Lower lobe of right lung (tissue), 2 donors: ENCODE data around the gene PACSIN2. TPM values are rescaled to one million over a fixed set of nuclear protein-coding genes. Genes with fewer than 3 reads are reported as not detected.

Experiments used
- ATAC-seq, 2 donors: fragments of 200-7000 bp; cut with Tn5 transposase; one replicate each; pipeline ENCODE4 v1.9.1; 2020 to 2022; ENCODE audit warnings: mild to moderate bottlenecking in 2 of 2, moderate library complexity in 2 of 2
- DNase-seq: peaks from one replicate; pipeline ENCODE4 v3.0.0-alpha.2; 2020
- H3K27ac ChIP-seq: fragments of 200-600 bp; one replicate; pipeline ENCODE4 v1.8.0; 2022
- H3K27me3 ChIP-seq: fragments of 200-600 bp; one replicate; pipeline ENCODE4 v1.8.0; 2022; ENCODE audit warnings: low read depth
- H3K36me3 ChIP-seq: fragments of 200-600 bp; one replicate; pipeline ENCODE4 v1.8.0; 2022; ENCODE audit warnings: mild to moderate bottlenecking
- H3K4me1 ChIP-seq: fragments of 200-600 bp; one replicate; pipeline ENCODE4 v1.8.0; 2022
- H3K4me3 ChIP-seq: fragments of 200-600 bp; one replicate; pipeline ENCODE4 v1.8.0; 2022; ENCODE audit warnings: mild to moderate bottlenecking
- H3K9me3 ChIP-seq: fragments of 200-600 bp; one replicate; pipeline ENCODE4 v1.8.0; 2022
- intact Hi-C: fragments of 100-400 bp; cut with DNase I; formaldehyde crosslinking; loops from one replicate; pipeline ENCODE4 v1.11.0; 2022
- total RNA-seq: library from RNA; stranded (reverse); fragmentation: NEBNext Ultra II Directional; extraction: Animal tissue kit (Norgen Biotek cat#: 25700); gene quantifications from one replicate; pipeline ENCODE4 v1.2.1, GENCODE V29; 2021
- TF ChIP-seq, protein P1 (sequence below): fragments of 200-600 bp; IDR thresholded peaks from one replicate; pipeline ENCODE4 v1.8.0; 2022; ENCODE audit warnings: antibody characterized with exemption, mild to moderate bottlenecking
- donor health status: DM: no; HTN: yes; CAD: no; lungs with severe emphysema.

Gene PACSIN2
- total RNA-seq, 1 donor from 2014 or later: 104 TPM

DNA sequence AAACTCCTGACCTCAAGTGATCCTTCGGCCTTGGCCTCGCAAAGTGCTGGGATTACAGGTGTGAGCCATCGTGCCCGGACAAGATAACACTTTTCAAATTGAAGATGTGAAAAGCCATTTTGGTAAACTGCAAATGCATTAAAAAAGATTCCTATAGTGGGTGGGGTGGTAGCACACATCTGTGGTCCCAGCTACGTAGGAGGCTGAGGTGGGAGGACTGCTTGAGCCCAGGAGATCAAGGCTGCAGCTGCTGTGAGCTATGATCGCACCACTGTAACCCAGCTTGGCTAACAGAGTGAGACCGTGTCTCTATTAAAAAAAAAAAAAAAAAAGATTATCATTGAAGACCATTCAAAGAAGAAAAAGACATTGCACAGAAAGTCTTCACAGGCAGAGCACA, 140.9 kb downstream of the PACSIN2 start:
- DNase-seq (no peak), ATAC-seq (no peak)
- Histone ChIP-seq H3K4me3 (no peak overlapping the region), H3K27ac (no peak overlapping the region), H3K9me3 (no peaks in the 10 kb centered on the region), H3K27me3 (no peaks in the 10 kb centered on the region), H3K36me3 (peaks cover 98% of the 10 kb centered on the region), H3K4me1 (peaks cover 7% of the 10 kb centered on the region)
- intact Hi-C loops: no loop called here
- TF ChIP-seq, protein P1, sequence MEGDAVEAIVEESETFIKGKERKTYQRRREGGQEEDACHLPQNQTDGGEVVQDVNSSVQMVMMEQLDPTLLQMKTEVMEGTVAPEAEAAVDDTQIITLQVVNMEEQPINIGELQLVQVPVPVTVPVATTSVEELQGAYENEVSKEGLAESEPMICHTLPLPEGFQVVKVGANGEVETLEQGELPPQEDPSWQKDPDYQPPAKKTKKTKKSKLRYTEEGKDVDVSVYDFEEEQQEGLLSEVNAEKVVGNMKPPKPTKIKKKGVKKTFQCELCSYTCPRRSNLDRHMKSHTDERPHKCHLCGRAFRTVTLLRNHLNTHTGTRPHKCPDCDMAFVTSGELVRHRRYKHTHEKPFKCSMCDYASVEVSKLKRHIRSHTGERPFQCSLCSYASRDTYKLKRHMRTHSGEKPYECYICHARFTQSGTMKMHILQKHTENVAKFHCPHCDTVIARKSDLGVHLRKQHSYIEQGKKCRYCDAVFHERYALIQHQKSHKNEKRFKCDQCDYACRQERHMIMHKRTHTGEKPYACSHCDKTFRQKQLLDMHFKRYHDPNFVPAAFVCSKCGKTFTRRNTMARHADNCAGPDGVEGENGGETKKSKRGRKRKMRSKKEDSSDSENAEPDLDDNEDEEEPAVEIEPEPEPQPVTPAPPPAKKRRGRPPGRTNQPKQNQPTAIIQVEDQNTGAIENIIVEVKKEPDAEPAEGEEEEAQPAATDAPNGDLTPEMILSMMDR: no peak

DNA sequence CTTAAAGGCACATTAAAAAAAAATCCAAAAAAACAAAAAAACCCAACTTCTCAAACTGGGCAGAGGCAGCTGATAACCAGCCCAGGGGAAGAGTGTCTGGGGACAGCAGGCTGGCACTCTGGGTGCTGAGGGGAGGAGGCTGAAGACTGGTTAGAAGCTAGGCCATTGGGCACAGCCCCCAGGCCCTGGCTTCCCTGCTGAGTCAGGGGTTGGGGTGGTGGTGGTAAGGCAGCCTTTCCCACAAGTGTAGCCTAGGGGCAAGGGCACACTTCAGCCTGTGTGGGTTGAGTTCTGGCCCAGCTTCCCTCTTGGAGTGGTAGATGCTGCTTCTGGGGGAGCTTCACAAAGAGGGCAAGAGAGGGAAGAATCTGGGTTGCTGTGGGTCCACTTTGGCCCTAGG, 141.6 kb downstream of the PACSIN2 start:
- Histone ChIP-seq H3K36me3 (peaks cover 92% of the 10 kb centered on the region), H3K27ac (no peak overlapping the region), H3K4me3 (no peak overlapping the region), H3K9me3 (no peaks in the 10 kb centered on the region), H3K27me3 (no peaks in the 10 kb centered on the region), H3K4me1 (peaks cover 13% of the 10 kb centered on the region)
- DNase-seq (no peak), ATAC-seq (no peak)
- TF ChIP-seq, protein P1: no peak
- intact Hi-C loops: no loop called here

DNA sequence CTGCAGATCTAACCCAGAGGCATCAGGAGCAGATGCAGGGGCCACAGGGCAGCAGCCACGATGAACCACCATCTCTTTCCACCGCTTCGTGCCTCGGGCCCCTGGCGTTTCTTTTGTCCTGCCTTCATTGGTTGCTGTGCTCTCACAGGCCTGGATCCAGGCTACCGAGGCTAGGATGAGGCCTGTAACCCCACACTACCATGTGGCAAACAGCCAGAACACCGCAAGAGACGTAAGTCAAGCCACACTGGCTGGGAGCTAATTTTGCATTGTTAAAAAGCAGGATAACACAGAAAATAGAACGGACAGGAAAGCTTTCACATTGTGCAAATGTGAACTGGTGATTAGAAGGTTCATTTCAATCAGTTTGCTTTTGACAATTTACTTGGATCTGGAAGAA, 142.1 kb downstream of the PACSIN2 start:
- no peaks in the 10 kb centered on the region for H3K9me3 ChIP-seq
- no peak overlapping the region for H3K27ac ChIP-seq
- H3K4me3 ChIP-seq: no peak overlapping the region
- H3K27me3 ChIP-seq: no peaks in the 10 kb centered on the region
- TF ChIP-seq, protein P1: no peak
- H3K4me1 ChIP-seq: peaks cover 14% of the 10 kb centered on the region
- ATAC-seq: no peak
- DNase-seq: no peak
- H3K36me3 ChIP-seq: peaks cover 87% of the 10 kb centered on the region
- intact Hi-C loops: no loop called here

DNA sequence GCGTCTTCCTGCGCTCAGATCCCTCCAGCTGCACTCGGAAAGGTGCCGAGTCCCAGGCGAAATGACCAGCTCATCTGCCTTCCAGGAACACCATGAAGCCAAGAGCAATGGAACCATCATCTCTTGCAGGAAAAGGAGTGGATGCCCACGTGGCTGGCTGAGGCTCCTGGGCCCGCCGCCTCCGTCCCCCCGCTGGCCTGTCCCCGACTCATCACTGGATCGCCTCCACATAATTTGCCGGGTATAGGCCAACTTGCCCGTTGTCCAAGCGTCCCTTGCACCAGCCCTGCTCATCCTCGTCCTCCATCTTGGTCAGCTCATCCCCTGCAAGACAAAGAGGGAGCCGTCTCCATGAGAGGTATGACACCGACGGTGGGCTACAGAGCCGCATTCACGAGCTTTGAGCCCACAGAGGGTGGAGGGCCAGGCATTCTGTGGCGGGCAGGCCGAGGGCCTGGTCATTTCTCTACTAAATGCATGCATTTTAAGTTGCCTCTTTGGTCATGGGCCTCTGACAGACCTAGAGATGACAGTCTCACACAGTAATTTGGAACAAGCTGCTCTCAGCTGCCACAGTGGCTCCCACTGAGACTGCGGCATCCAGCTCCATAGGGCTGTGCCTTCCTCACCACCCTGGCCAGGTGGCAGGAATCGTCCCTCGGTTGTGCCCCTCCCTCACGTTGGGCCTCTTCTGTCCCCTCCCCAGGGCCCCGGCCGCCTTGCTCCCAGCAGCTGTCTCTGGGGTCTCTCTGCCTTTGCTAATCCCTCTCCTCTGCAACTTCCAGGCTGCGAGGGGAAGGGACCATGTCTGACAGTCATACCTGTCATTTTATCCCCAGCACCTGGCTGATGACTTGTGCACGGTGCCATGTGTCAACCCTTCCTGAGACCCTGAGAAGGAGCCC, 143.6 kb downstream of the PACSIN2 start:
- Histone ChIP-seq H3K4me3 (no peak overlapping the region), H3K4me1 (peaks cover 14% of the 10 kb centered on the region), H3K27ac (no peak overlapping the region), H3K27me3 (no peaks in the 10 kb centered on the region), H3K36me3 (peaks cover 73% of the 10 kb centered on the region), H3K9me3 (no peaks in the 10 kb centered on the region)
- intact Hi-C loops: no loop called here
- no peak for DNase-seq
- ATAC-seq: no peak
- TF ChIP-seq, protein P1: no peak

DNA sequence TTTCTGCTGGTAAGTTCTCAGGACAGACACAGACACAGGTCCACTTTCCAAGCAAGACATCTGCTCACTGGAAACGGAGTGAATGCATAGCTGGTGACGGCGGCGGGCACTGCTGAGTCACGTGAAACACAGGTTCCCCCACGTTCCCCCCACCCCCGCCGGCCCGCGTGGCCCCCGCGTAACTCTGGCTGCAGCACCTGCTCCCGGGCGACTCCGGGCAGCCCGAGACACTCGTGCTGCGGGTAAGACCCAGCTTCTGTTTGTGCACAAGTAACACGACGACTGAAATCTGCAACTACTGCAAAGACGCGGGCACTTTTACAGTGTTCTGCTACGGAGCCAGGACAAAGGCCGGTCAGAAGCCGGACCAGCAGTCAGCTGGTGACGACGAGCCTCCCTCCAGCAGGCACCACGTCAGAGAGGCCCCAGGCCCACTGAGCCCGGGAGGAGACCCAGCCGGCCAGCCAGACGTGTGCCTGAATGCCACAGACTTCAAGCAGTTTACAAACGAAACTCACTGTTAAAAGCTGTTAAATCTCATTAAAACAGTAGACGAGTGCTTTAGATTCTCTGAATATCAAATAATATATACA, 145.0 kb downstream of the PACSIN2 start:
- no peaks in the 10 kb centered on the region for H3K9me3 ChIP-seq
- ATAC-seq: no peak
- TF ChIP-seq, protein P1: no peak
- no peaks in the 10 kb centered on the region for H3K27me3 ChIP-seq
- no peak for DNase-seq
- no peak overlapping the region for H3K4me3 ChIP-seq
- intact Hi-C loops: no loop called here
- H3K27ac ChIP-seq: no peak overlapping the region
- peaks cover 59% of the 10 kb centered on the region for H3K36me3 ChIP-seq
- H3K4me1 ChIP-seq: peaks cover 14% of the 10 kb centered on the region
